HepG2 (cell line): ENCODE data around the gene NSD1. TPM values are rescaled to one million over a fixed set of nuclear protein-coding genes. Genes with fewer than 3 reads are reported as not detected.

ENCODE experiments used
- DRAP1 ChIP-seq: IDR thresholded peaks from 2 replicates; pipeline ENCODE4 v1.6.1; 2016; ENCODE audit warnings: missing genetic modification reagents, missing compliant biosample characterization
- NCOA2 ChIP-seq: sonication (generic); formaldehyde crosslinking; IDR thresholded peaks from 2 replicates; pipeline ENCODE4 v1.8.0; 2022; ENCODE audit warnings: inconsistent platforms
- RERE ChIP-seq: IDR thresholded peaks from 2 replicates; pipeline ENCODE4 v1.6.1; 2016; ENCODE audit warnings: low read depth, missing genetic modification reagents, missing compliant biosample characterization
- RXRA ChIP-seq: sonication (generic); formaldehyde crosslinking; IDR thresholded peaks from 2 replicates; pipeline ENCODE4 v1.5.1; 2020; ENCODE audit warnings: missing genetic modification reagents
- SAP130 ChIP-seq: IDR thresholded peaks from 2 replicates; pipeline ENCODE4 v1.6.1; 2016; ENCODE audit warnings: low read depth
- TGIF2 ChIP-seq: IDR thresholded peaks from 2 replicates; pipeline ENCODE4 v1.6.1; 2016; ENCODE audit warnings: control low read depth, missing compliant biosample characterization
- ZFP62 ChIP-seq: sonication (generic); formaldehyde crosslinking; IDR thresholded peaks from 2 replicates; pipeline ENCODE4 v1.4.0; 2020; ENCODE audit warnings: missing genetic modification reagents
- ZKSCAN1 ChIP-seq: fragments of 150-350 bp; IDR thresholded peaks from 2 replicates; pipeline ENCODE4 v1.6.1; 2014; ENCODE audit warnings: low read length
- ZMYM4 ChIP-seq: sonication (generic); formaldehyde crosslinking; IDR thresholded peaks from 2 replicates; pipeline ENCODE4 v1.8.1; 2023; ENCODE audit warnings: mild to moderate bottlenecking, missing genetic modification reagents
- ZNF101 ChIP-seq: sonication (generic); formaldehyde crosslinking; IDR thresholded peaks from 2 replicates; pipeline ENCODE4 v1.4.0; 2020; ENCODE audit warnings: mild to moderate bottlenecking, low read depth, missing genetic modification reagents, borderline replicate concordance
- ZNF121 ChIP-seq: sonication (generic); formaldehyde crosslinking; IDR thresholded peaks from 2 replicates; pipeline ENCODE4 v1.5.0; 2020; ENCODE audit warnings: mild to moderate bottlenecking, missing genetic modification reagents
- ZNF230 ChIP-seq: sonication (generic); formaldehyde crosslinking; IDR thresholded peaks from 2 replicates; pipeline ENCODE4 v1.4.0; 2020; ENCODE audit warnings: mild to moderate bottlenecking, missing genetic modification reagents
- ZNF317 ChIP-seq: sonication (generic); formaldehyde crosslinking; IDR thresholded peaks from 2 replicates; pipeline ENCODE4 v1.5.0; 2020; ENCODE audit warnings: mild to moderate bottlenecking, missing genetic modification reagents
- ZNF543 ChIP-seq: sonication (generic); formaldehyde crosslinking; IDR thresholded peaks from 2 replicates; pipeline ENCODE4 v1.4.0; 2020; ENCODE audit warnings: mild to moderate bottlenecking, missing genetic modification reagents
- ZNF549 ChIP-seq: sonication (generic); formaldehyde crosslinking; IDR thresholded peaks from 2 replicates; pipeline ENCODE4 v1.5.0; 2020; ENCODE audit warnings: missing genetic modification reagents
- polyA plus RNA-seq, 8 experiments: library from polyadenylated mRNA; depleted of rRNA in 3 of 8; stranded (reverse) in 7 of 8; unstranded in 1 of 8; fragments of >200 nt; fragmentation: Illumina TruSeq in 4 of 8; extraction: Trizol in 4 of 8; gene quantifications; 2 replicates each; pipeline versions ENCODE4 v1.2.1 to v1.2.3, GENCODE V29; 2011 to 2016; ENCODE audit warnings: low read depth in 4 of 8, missing spikeins in 1 of 8, mixed read lengths in 1 of 8; ENCODE audit not compliant: insufficient read depth in 1 of 8
- total RNA-seq, 5 experiments: library from RNA; depleted of rRNA; stranded (reverse); fragments of >200 nt; fragmentation: Illumina TruSeq; extraction: Trizol; gene quantifications; 2 replicates each; pipeline ENCODE4 v1.2.3, GENCODE V29; 2016; ENCODE audit warnings: low read depth in 1 of 5
- TF ChIP-seq, protein P1 (sequence below): sonication (generic); formaldehyde crosslinking; IDR thresholded peaks from 2 replicates; pipeline ENCODE4 v1.5.0; 2020; ENCODE audit warnings: mild to moderate bottlenecking, missing genetic modification reagents, borderline replicate concordance

The NSD1 gene
- total and polyA plus RNA-seq, 2 of the 13 experiments (the other 11 are each of a cell fraction or from before 2014, with no cell fraction given) = 0.01 to 0.09 TPM

DNA sequence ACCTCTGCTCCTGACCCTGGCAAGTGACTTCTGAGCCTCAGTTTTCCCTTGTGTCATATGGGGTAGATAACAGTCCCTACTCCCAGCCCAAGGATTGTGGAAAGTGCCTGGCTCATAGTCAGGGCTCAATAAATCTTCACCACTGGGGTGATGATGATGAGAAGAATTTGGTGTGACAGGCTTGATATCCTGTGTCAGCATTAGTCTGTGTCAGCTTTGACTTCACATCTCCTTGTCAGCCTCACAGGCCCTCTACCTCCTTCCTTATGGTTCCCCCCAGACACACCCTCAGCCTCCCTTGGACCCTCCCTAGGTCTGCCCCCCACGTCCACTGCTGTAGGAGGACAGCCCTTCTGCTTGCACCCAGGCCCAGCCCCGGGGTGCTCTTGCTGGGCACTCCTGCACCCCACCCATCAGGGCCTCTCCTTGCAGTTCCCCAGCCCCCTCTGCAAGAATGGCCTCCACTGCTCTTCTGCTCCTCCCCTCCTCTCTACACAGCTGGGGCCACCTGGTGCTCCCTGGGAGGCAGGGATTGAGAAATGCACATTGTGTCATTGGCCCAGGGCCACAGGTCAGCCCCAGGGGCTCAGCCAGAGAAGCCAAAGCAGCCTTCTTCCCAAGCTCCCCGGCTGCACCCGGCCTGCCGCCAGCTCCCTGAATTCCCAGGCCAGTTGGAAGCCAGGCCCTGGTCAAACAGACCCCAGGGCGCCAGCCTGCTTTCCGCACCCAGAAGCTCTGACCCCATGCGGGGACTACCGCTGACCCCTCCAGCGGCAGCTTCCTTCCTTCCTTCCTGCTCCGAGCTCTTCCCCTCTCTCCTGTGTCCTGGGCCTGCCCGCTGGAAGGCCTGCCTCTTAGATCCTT, 39.1 kb upstream of the NSD1 start (continued):
- TF ChIP-seq DRAP1 (CRISPR knock-in tag) (peak; percentile 17; the same call in 1 of the 2 replicates), RERE (peak; percentile 53; the same call in 1 of the 2 replicates), ZNF317 (CRISPR knock-in tag) (peak; percentile 62), ZNF549 (no peak), ZNF121 (CRISPR knock-in tag) (0 out of 2 replicates have a peak, but pooled peaks have one; percentile 38), ZMYM4 (CRISPR knock-in tag) (peak; percentile 50; the same call in 1 of the 2 replicates), ZNF101 (CRISPR knock-in tag) (no peak), NCOA2 (CRISPR knock-in tag) (peak; percentile 73), TGIF2 (CRISPR knock-in tag) (peak; percentile 75; the same call in 1 of the 2 replicates), RXRA (CRISPR knock-in tag) (peak; percentile 78), ZNF230 (CRISPR knock-in tag) (no peak), ZKSCAN1 (no peak), ZFP62 (CRISPR knock-in tag) (no peak), SAP130 (CRISPR knock-in tag) (peak; percentile 83), ZNF543 (CRISPR knock-in tag) (peak; percentile 42; the same call in 1 of the 2 replicates)
- TF ChIP-seq, protein P1, sequence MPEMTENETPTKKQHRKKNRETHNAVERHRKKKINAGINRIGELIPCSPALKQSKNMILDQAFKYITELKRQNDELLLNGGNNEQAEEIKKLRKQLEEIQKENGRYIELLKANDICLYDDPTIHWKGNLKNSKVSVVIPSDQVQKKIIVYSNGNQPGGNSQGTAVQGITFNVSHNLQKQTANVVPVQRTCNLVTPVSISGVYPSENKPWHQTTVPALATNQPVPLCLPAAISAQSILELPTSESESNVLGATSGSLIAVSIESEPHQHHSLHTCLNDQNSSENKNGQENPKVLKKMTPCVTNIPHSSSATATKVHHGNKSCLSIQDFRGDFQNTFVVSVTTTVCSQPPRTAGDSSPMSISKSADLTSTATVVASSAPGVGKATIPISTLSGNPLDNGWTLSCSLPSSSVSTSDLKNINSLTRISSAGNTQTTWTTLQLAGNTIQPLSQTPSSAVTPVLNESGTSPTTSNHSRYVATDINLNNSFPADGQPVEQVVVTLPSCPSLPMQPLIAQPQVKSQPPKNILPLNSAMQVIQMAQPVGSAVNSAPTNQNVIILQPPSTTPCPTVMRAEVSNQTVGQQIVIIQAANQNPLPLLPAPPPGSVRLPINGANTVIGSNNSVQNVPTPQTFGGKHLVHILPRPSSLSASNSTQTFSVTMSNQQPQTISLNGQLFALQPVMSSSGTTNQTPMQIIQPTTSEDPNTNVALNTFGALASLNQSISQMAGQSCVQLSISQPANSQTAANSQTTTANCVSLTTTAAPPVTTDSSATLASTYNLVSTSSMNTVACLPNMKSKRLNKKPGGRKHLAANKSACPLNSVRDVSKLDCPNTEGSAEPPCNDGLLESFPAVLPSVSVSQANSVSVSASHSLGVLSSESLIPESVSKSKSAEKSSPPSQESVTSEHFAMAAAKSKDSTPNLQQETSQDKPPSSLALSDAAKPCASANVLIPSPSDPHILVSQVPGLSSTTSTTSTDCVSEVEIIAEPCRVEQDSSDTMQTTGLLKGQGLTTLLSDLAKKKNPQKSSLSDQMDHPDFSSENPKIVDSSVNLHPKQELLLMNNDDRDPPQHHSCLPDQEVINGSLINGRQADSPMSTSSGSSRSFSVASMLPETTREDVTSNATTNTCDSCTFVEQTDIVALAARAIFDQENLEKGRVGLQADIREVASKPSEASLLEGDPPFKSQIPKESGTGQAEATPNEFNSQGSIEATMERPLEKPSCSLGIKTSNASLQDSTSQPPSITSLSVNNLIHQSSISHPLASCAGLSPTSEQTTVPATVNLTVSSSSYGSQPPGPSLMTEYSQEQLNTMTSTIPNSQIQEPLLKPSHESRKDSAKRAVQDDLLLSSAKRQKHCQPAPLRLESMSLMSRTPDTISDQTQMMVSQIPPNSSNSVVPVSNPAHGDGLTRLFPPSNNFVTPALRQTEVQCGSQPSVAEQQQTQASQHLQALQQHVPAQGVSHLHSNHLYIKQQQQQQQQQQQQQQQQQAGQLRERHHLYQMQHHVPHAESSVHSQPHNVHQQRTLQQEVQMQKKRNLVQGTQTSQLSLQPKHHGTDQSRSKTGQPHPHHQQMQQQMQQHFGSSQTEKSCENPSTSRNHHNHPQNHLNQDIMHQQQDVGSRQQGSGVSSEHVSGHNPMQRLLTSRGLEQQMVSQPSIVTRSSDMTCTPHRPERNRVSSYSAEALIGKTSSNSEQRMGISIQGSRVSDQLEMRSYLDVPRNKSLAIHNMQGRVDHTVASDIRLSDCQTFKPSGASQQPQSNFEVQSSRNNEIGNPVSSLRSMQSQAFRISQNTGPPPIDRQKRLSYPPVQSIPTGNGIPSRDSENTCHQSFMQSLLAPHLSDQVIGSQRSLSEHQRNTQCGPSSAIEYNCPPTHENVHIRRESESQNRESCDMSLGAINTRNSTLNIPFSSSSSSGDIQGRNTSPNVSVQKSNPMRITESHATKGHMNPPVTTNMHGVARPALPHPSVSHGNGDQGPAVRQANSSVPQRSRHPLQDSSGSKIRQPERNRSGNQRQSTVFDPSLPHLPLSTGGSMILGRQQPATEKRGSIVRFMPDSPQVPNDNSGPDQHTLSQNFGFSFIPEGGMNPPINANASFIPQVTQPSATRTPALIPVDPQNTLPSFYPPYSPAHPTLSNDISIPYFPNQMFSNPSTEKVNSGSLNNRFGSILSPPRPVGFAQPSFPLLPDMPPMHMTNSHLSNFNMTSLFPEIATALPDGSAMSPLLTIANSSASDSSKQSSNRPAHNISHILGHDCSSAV (CRISPR knock-in tag) = no peak
